Measurements from ENCODE around the gene HYAL3.
"Not testable (repeated sequence)": the region's sequence is repeated elsewhere in the genome, so short reads cannot be mapped to it uniquely, and the experiment has no call there.

The HYAL3 gene

GRCh38 chr3:50316657-50317242 lies 17.5 kb upstream of the HYAL3 start:
- ATAC-seq (replicated peaks) (peak; percentile 81), DNase-seq (peak; percentile 73 to 79 (median 77))
- Mint-ChIP-seq H3K4me1 (ENCODE audit: low read depth in 2 of 2) (peaks cover 26 to 42% of the 10 kb centered on the region in 2 donors), H3K9me3 (no peaks in the 10 kb centered on the region), H3K4me3 (peak overlapping the region; percentile 74 to 79), H3K27me3 (no peaks in the 10 kb centered on the region), H3K27ac (peak overlapping the region; percentile 90 to 97), H3K36me3 (ENCODE audit: insufficient read depth) (no peaks in the 10 kb centered on the region)

- no peaks in the 10 kb centered on the region for H3K27me3 Mint-ChIP-seq
Observed at GRCh38 chr3:50314816-50315215, 15.6 kb upstream of the HYAL3 start.

GRCh38 chr3:50314342-50314741 lies 15.1 kb upstream of the HYAL3 start:
- Mint-ChIP-seq H3K9me3 (no peaks in the 10 kb centered on the region), H3K4me3 (no peak overlapping the region), H3K27me3 (no peaks in the 10 kb centered on the region), H3K27ac (peak overlapping the region in 1 of 2 donors; percentile 71), H3K36me3 (ENCODE audit: insufficient read depth) (no peaks in the 10 kb centered on the region), H3K4me1 (ENCODE audit: low read depth in 2 of 2) (peaks cover 14 to 31% of the 10 kb centered on the region in 2 donors)
- DNase-seq (no peak), ATAC-seq (replicated peaks) (no peak)

More at GRCh38 chr3:50314816-50315215, 15.6 kb upstream of the HYAL3 start:
- Mint-ChIP-seq H3K27ac (peak overlapping the region in 1 of 2 donors; percentile 71), H3K4me1 (ENCODE audit: low read depth in 2 of 2) (peaks cover 16 to 33% of the 10 kb centered on the region in 2 donors), H3K4me3 (no peak overlapping the region), H3K36me3 (ENCODE audit: insufficient read depth) (no peaks in the 10 kb centered on the region), H3K9me3 (no peaks in the 10 kb centered on the region)
- DNase-seq (no peak), ATAC-seq (replicated peaks) (no peak)

GRCh38 chr3:50312041-50312440 lies 12.8 kb upstream of the HYAL3 start:
- not testable (repeated sequence) for H3K9me3 Mint-ChIP-seq; H3K36me3 Mint-ChIP-seq (ENCODE audit: insufficient read depth); H3K27ac Mint-ChIP-seq

GRCh38 chr3:50304601-50305000 lies 5.4 kb upstream of the HYAL3 start:
- Mint-ChIP-seq H3K27me3 (no peaks in the 10 kb centered on the region), H3K4me3 (no peak overlapping the region), H3K4me1 (ENCODE audit: low read depth in 2 of 2) (peaks cover 9 to 13% of the 10 kb centered on the region in 2 donors), H3K9me3 (no peaks in the 10 kb centered on the region), H3K36me3 (ENCODE audit: insufficient read depth) (no peaks in the 10 kb centered on the region), H3K27ac (no peak overlapping the region)
- DNase-seq = no peak
- ATAC-seq (replicated peaks) = no peak

More at GRCh38 chr3:50312041-50312440, 12.8 kb upstream of the HYAL3 start:
- DNase-seq; H3K27me3 Mint-ChIP-seq; H3K4me3 Mint-ChIP-seq; ATAC-seq (replicated peaks): not testable (repeated sequence)
- peaks cover 10 to 17% of the 10 kb centered on the region in 2 donors for H3K4me1 Mint-ChIP-seq (ENCODE audit: low read depth in 2 of 2)

- peaks cover 9% of the 10 kb centered on the region for H3K36me3 Mint-ChIP-seq (ENCODE audit: insufficient read depth)
- H3K27me3 Mint-ChIP-seq = no peaks in the 10 kb centered on the region
- H3K27ac Mint-ChIP-seq = no peak within 1 kb of the TSS
- no peak within 1 kb of the TSS for H3K4me3 Mint-ChIP-seq
- no peaks in the 10 kb centered on the region for H3K9me3 Mint-ChIP-seq
- H3K4me1 Mint-ChIP-seq (ENCODE audit: low read depth in 2 of 2) = peaks cover 17 to 19% of the 10 kb centered on the region in 2 donors
- DNase-seq (no peak), ATAC-seq (replicated peaks) (no peak)
Observed at GRCh38 chr3:50303013-50303815, 4.0 kb upstream of the HYAL3 start, which contains the start of gene HYAL1. HYAL1 (minus strand) TSS chr3:50303574; CDS start chr3:50302956, 618 bp downstream.

GRCh38 chr3:50302095-50303012 lies 3.1 kb upstream of the HYAL3 start:
- no peaks in the 10 kb centered on the region for H3K27me3 Mint-ChIP-seq
- H3K4me3 Mint-ChIP-seq = no peak overlapping the region
- H3K27ac Mint-ChIP-seq = no peak overlapping the region
- H3K36me3 Mint-ChIP-seq (ENCODE audit: insufficient read depth) = peaks cover 9% of the 10 kb centered on the region
- peaks cover 20 to 23% of the 10 kb centered on the region in 2 donors for H3K4me1 Mint-ChIP-seq (ENCODE audit: low read depth in 2 of 2)
- no peaks in the 10 kb centered on the region for H3K9me3 Mint-ChIP-seq
- DNase-seq = no peak
- ATAC-seq (replicated peaks) = no peak

- peaks cover 20 to 23% of the 10 kb centered on the region in 2 donors for H3K4me1 Mint-ChIP-seq (ENCODE audit: low read depth in 2 of 2)
- H3K36me3 Mint-ChIP-seq (ENCODE audit: insufficient read depth) = peaks cover 12% of the 10 kb centered on the region
- peak overlapping the region; percentile 85 to 97 for H3K4me3 Mint-ChIP-seq
- H3K9me3 Mint-ChIP-seq = no peaks in the 10 kb centered on the region
- DNase-seq (no peak), ATAC-seq (replicated peaks) (no peak)
- peak overlapping the region; percentile 69 to 97 for H3K27ac Mint-ChIP-seq
- H3K27me3 Mint-ChIP-seq = no peaks in the 10 kb centered on the region
Observed at GRCh38 chr3:50300681-50301254, 1.6 kb upstream of the HYAL3 start.

GRCh38 chr3:50299929-50300680 lies 900 bp upstream of the HYAL3 start:
- DNase-seq (no peak), ATAC-seq (replicated peaks) (no peak)
- Mint-ChIP-seq H3K27me3 (no peaks in the 10 kb centered on the region), H3K9me3 (no peaks in the 10 kb centered on the region), H3K27ac (peak overlapping the region; percentile 94 to 97), H3K4me3 (peak overlapping the region; percentile 85 to 97), H3K4me1 (ENCODE audit: low read depth in 2 of 2) (peaks cover 20 to 23% of the 10 kb centered on the region in 2 donors), H3K36me3 (ENCODE audit: insufficient read depth) (peaks cover 12% of the 10 kb centered on the region)

GRCh38 chr3:50299638-50299928 lies 378 bp upstream of the HYAL3 start:
- Mint-ChIP-seq H3K36me3 (ENCODE audit: insufficient read depth) (peaks cover 12% of the 10 kb centered on the region), H3K27ac (peak overlapping the region; percentile 94 to 97), H3K4me1 (ENCODE audit: low read depth in 2 of 2) (peaks cover 20 to 23% of the 10 kb centered on the region in 2 donors), H3K4me3 (peak overlapping the region; percentile 85 to 97), H3K9me3 (no peaks in the 10 kb centered on the region), H3K27me3 (no peaks in the 10 kb centered on the region)
- ATAC-seq (replicated peaks) (no peak), DNase-seq (no peak)

- peaks cover 12% of the 10 kb centered on the region for H3K36me3 Mint-ChIP-seq (ENCODE audit: insufficient read depth)
- DNase-seq (no peak), ATAC-seq (replicated peaks) (no peak)
- no peaks in the 10 kb centered on the region for H3K9me3 Mint-ChIP-seq
- H3K4me1 Mint-ChIP-seq (ENCODE audit: low read depth in 2 of 2) = peaks cover 20 to 25% of the 10 kb centered on the region in 2 donors
- H3K27me3 Mint-ChIP-seq = no peaks in the 10 kb centered on the region
- H3K4me3 Mint-ChIP-seq = peak overlapping the region; percentile 85 to 97
- H3K27ac Mint-ChIP-seq = peak overlapping the region; percentile 94 to 97
Observed at GRCh38 chr3:50297896-50298725, 1.1 kb downstream of the HYAL3 start.

GRCh38 chr3:50297384-50297775 lies 1.8 kb downstream of the HYAL3 start:
- H3K9me3 Mint-ChIP-seq = no peaks in the 10 kb centered on the region
- H3K4me3 Mint-ChIP-seq = no peak overlapping the region
- no peak for DNase-seq
- ATAC-seq (replicated peaks) = no peak
- H3K4me1 Mint-ChIP-seq (ENCODE audit: low read depth in 2 of 2) = peaks cover 26 to 32% of the 10 kb centered on the region in 2 donors
- H3K27ac Mint-ChIP-seq = peak overlapping the region in 1 of 2 donors; percentile 94
- H3K36me3 Mint-ChIP-seq (ENCODE audit: insufficient read depth) = peaks cover 16% of the 10 kb centered on the region
- H3K27me3 Mint-ChIP-seq = no peaks in the 10 kb centered on the region
